HG03039 (cell line): Measurements from ENCODE around the gene HSD17B7.
"Not testable (repeated sequence)": the region's sequence is repeated elsewhere in the genome, so short reads cannot be mapped to it uniquely, and the experiment has no call there.

ENCODE experiments used
- ATAC-seq: cut with Tn5 transposase; IDR thresholded peaks from one replicate; pipeline ENCODE4 v1.9.1; 2021; ENCODE audit warnings: mild to moderate bottlenecking, moderate library complexity; ENCODE audit not compliant: unreplicated experiment

Gene HSD17B7, protein sequence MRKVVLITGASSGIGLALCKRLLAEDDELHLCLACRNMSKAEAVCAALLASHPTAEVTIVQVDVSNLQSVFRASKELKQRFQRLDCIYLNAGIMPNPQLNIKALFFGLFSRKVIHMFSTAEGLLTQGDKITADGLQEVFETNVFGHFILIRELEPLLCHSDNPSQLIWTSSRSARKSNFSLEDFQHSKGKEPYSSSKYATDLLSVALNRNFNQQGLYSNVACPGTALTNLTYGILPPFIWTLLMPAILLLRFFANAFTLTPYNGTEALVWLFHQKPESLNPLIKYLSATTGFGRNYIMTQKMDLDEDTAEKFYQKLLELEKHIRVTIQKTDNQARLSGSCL

GRCh38 chr1:162790303-162790984 is at the start of gene HSD17B7:
Gene HSD17B7 (plus strand): TSS chr1:162790702. CDS start chr1:162790801, 99 bp downstream.
- ATAC-seq = peak; percentile 100

- no peak for ATAC-seq
Observed at GRCh38 chr1:162740755-162741154, 49.7 kb upstream of the HSD17B7 start.

DNA sequence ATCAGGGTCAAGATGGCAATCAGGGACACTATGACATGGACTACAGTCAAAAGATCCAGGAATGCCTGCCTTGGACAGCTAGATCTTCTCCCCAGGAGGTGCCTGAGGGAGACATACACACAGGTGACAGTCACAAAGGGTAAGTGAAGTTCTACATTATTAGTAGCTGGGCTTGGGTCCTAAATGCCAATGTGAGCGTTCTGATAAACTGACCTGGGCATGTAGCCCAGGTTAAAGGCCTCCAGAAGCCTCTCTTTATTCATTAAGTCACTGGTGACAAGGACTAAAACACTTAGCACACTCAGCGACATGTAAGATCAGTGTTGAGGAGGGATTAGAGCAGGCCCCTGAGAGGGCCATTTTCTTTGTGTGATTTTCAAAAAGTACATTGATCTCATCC is 48.9 kb upstream of the HSD17B7 start:
- no peak for ATAC-seq

DNA sequence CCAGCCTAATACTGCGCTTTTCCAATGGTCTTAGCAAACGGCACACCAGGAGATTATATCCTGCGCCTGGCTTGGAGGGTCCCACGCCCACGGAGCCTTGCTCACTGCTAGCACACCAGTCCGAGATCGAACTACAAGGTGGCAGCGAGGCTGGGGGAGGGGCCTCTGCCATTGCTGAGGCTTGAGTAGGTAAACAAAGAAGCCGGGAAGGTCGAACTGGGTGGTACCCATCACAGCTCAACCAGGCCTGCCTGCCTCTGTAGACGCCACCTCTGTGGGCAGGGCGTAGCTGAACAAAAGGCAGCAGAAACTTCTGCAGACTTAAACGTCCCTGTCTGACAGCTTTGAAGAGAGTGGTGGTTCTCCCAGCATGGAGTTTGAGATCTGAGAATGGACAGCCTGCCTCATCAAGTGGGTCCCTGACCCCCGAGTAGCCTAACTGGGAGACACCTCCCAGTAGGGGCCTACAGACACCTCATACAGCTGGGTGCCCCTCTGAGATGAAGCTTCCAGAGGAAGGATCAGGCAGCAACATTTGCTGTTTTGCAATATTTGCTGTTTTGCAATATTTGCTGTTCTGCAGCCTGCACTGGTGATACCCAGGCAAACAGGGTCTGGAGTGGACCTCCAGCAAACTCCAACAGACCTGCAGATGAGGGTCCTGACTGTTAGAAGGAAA is 44.1 kb upstream of the HSD17B7 start:
- ATAC-seq = not testable (repeated sequence)

DNA sequence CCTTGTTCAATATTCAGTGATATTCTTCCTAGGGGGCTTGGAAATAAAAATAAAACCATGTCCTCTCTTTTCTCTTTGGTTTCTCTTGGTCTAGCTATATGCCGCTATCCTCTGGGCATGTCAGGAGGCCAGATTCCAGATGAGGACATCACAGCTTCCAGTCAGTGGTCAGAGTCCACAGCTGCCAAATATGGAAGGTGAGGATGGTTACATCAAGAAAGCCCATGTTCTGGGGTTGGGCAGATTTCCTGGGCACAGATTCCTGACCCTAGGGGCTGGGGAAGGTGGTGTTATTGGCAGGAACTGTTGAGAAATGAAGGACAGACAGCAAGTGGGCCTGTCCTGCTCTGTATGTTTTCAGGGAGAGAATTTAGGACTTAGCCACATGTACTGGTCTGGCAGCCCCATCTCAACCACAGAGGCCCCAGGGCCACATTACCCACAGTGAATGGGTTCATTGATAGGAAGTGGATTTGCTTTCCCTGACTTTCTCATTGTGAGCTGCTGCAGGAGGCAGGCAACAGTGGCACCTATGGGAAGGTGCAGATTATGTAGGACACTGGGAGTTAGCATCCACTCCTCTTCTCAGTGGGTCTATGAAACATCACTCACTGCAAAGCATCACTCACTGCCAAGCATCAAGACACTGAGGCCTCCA is 37.4 kb upstream of the HSD17B7 start:
- ATAC-seq = no peak

DNA sequence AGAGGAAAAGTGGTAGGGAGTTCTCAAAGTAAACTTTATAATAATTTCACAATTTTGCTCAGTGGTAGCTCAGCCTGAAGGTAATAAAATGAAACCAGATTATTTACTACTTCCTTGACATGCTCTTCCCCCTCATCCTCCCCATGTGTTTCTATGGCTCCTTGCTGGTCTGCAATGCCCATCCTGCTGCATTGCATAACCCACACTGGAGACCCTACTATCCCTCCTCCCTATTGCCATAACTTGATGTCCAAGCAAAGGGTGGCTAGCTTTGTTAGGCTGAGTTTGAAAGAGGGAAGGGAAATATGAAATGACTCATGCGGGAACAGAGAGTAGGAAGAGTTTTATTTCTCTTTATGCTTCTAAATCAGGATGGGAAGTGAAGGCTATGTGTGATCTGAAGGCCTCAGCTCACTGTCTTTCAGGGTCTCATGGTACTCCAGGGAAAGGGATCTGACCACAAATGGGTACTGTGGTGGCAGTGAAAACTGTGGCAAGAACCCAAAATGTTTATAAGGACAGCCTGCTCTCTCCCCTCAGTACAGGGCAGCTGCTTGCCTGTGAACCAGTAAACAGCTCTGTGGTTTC is 36.4 kb upstream of the HSD17B7 start:
- no peak for ATAC-seq

GRCh38 chr1:162755306-162755705 is 35.2 kb upstream of the HSD17B7 start:
- ATAC-seq = no peak

GRCh38 chr1:162756523-162756922 is 34.0 kb upstream of the HSD17B7 start:
- no peak for ATAC-seq

- no peak for ATAC-seq
Observed at GRCh38 chr1:162757476-162757875, 33.0 kb upstream of the HSD17B7 start.

GRCh38 chr1:162765788-162766187 is 24.7 kb upstream of the HSD17B7 start:
- no peak for ATAC-seq

DNA sequence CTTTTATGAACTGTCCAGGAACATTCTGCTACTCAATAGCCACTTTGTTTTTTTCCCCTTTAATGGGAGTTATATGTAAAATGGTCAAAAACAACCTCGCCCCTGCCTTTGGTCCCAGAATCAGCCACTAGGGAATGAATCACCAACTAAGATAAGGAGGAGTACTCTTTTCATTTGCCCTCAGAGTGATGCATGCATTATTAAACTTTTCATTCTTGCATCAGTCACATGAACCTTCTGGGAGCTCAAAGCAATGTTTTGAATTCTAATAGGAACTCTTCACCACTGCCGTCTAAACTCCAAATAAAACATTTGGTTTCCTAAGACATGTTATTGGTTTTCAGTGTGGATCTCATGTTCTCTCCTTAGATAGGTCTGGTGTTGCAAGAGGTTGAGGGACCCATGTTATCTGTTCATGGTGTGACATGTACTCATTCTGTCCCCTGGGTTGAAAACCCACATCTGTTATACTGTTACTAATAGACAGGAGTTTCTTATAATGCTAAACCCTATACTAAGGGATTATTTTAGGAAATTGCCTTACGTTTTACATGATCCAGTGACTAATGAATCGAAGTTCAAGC is 17.8 kb upstream of the HSD17B7 start:
- ATAC-seq = no peak

GRCh38 chr1:162774007-162774406 is 16.5 kb upstream of the HSD17B7 start:
- ATAC-seq = no peak

- no peak for ATAC-seq
Observed at GRCh38 chr1:162779043-162779442, 11.5 kb upstream of the HSD17B7 start.

DNA sequence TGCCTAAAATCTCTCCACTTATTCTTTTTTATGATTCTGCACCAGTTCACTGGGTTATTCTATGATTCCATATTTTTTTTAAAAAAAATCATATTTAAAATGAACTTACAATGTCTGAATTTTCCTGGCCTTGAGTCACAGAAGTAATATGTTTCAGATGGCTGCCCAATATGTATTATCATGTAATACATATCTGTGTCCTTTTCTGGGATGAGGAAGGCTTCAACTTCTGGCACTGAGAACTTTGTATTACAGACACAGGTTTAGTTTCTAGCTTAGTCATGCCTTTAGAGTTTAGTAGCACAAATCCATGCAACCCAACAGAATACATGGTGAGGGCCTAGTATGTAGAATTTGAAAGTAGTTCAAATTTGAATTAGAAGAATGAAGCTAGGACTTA is 7.8 kb upstream of the HSD17B7 start:
- no peak for ATAC-seq

DNA sequence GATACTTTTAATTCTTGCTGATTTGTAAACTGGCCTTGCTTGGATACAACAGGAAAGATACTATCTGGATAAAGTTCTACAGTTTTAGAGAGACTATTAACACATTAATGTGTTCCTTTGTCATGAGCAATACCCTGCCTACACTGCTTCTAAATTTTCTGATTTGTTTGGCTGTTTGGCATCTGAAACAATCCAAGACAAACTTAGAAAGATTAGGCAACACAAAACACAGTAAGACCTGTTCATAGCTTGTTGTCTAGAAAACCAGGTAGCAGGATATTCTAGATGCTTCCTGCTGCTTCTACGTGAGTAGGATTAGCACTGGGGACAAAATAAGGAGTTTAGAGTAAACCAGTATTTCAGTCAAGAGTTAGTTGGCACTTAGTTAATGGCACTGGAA is 5.6 kb upstream of the HSD17B7 start:
- ATAC-seq = not testable (repeated sequence)

DNA sequence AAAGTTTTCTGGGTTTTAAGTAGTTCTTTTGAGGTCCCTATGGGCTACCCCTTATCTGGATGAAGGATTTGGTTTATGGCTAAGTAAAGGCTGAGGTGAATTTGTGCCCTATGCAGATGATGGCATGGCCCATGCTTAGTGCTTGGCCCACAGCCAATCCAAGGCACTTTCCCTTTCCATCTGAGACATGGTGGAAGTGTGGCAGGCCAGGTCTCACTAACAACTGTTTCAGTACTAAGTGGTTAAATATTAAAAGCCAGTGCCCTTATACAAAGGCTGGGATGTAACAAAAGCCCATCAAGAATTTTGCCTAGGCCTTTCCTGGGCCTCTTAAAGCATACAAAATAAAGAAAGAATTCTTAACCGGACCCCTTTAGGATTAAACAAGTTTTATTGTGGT is 1.7 kb upstream of the HSD17B7 start:
- ATAC-seq = not testable (repeated sequence)

GRCh38 chr1:162790985-162791357 is 469 bp downstream of the HSD17B7 start:
- peak; percentile 9 for ATAC-seq

GRCh38 chr1:162794284-162794683 is 3.8 kb downstream of the HSD17B7 start:
- ATAC-seq = not testable (repeated sequence)

DNA sequence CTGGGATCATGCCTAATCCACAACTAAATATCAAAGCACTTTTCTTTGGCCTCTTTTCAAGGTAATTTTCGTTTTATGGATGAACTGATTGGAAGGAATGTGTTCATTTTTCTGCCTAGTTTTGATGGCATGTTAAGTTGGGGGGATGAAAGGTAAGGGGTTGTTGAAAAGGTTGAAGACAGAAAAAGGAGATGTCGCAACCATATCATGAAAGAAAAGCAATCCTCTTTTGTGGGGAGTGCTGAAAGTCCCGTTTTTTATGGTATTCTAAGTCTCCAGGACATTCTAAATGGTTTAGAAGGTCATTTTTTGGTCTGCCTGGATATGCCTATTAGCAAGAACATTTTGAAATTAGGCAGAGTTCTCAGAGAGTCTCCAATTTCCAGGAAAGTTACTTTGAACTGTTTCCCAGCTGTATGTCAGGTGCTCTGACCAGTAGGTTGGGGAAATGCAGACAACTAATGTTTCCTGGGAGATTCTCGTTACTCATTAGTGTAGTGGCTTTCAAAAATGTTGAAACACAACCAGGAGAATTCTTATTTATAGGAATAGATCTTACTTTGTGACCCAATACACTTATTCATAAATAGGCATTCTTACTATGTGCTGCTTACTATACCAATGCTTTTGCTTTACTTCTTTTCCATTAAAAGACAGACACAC is 6.2 kb downstream of the HSD17B7 start:
- not testable (repeated sequence) for ATAC-seq
